Fibroblast of peridontal ligament (primary cell): Measurements from ENCODE around the gene TRIM39.
A peak's percentile ranks its signal among the peaks of the same experiment; 100 is the strongest.

Experiments
- DNase-seq: peaks from one replicate; pipeline ENCODE4 v3.0.0-alpha.2; 2010; ENCODE audit errors: extremely low read depth

The TRIM39 gene

GRCh38 chr6:30326526-30327231 lies at the start of gene TRIM39:
Gene TRIM39 (plus strand): TSS chr6:30326927. CDS start chr6:30329318, 2,391 bp downstream.
- peak; percentile 74 for DNase-seq

GRCh38 chr6:30280988-30281387 lies 45.7 kb upstream of the TRIM39 start:
- DNase-seq, result peak; percentile 15

- no peak for DNase-seq
Measured at GRCh38 chr6:30282522-30282921, 44.2 kb upstream of the TRIM39 start.

GRCh38 chr6:30283761-30284160 lies 43.0 kb upstream of the TRIM39 start:
- no peak for DNase-seq

GRCh38 chr6:30287139-30287538 lies 39.6 kb upstream of the TRIM39 start:
- no peak for DNase-seq

GRCh38 chr6:30295837-30296236 lies 30.9 kb upstream of the TRIM39 start:
- DNase-seq, result no peak

GRCh38 chr6:30304002-30304401 lies 22.7 kb upstream of the TRIM39 start:
- no peak for DNase-seq

GRCh38 chr6:30311101-30311500 lies 15.6 kb upstream of the TRIM39 start:
- DNase-seq, result no peak

- no peak for DNase-seq
Measured at GRCh38 chr6:30311671-30312070, 15.1 kb upstream of the TRIM39 start.

- DNase-seq, result no peak
Measured at GRCh38 chr6:30312266-30312665, 14.5 kb upstream of the TRIM39 start.

GRCh38 chr6:30312676-30313321 lies 13.9 kb upstream of the TRIM39 start:
- DNase-seq, result no peak

GRCh38 chr6:30315156-30315555 lies 11.6 kb upstream of the TRIM39 start:
- DNase-seq, result no peak

- DNase-seq, result no peak
Measured at GRCh38 chr6:30317913-30318589, 8.7 kb upstream of the TRIM39 start.

GRCh38 chr6:30319146-30319835 lies 7.4 kb upstream of the TRIM39 start:
- peak; percentile 53 for DNase-seq

GRCh38 chr6:30321692-30322388 lies 4.9 kb upstream of the TRIM39 start:
- DNase-seq, result peak; percentile 18

- peak; percentile 64 for DNase-seq
Measured at GRCh38 chr6:30322527-30323501, 3.9 kb upstream of the TRIM39 start.

- no peak for DNase-seq
Measured at GRCh38 chr6:30323806-30324205, 2.9 kb upstream of the TRIM39 start.

- peak; percentile 20 for DNase-seq
Measured at GRCh38 chr6:30325150-30325872, 1.4 kb upstream of the TRIM39 start.

GRCh38 chr6:30325873-30326525 lies 728 bp upstream of the TRIM39 start:
- peak; percentile 30 for DNase-seq
